ENCODE data around the gene KIAA0825. TPM values are rescaled to one million over a fixed set of nuclear protein-coding genes. Genes with fewer than 3 reads are reported as not detected.

Gene KIAA0825
- polyA plus RNA-seq, 4 donors: 4.2 to 5.4 (median 5.0) TPM

DNA sequence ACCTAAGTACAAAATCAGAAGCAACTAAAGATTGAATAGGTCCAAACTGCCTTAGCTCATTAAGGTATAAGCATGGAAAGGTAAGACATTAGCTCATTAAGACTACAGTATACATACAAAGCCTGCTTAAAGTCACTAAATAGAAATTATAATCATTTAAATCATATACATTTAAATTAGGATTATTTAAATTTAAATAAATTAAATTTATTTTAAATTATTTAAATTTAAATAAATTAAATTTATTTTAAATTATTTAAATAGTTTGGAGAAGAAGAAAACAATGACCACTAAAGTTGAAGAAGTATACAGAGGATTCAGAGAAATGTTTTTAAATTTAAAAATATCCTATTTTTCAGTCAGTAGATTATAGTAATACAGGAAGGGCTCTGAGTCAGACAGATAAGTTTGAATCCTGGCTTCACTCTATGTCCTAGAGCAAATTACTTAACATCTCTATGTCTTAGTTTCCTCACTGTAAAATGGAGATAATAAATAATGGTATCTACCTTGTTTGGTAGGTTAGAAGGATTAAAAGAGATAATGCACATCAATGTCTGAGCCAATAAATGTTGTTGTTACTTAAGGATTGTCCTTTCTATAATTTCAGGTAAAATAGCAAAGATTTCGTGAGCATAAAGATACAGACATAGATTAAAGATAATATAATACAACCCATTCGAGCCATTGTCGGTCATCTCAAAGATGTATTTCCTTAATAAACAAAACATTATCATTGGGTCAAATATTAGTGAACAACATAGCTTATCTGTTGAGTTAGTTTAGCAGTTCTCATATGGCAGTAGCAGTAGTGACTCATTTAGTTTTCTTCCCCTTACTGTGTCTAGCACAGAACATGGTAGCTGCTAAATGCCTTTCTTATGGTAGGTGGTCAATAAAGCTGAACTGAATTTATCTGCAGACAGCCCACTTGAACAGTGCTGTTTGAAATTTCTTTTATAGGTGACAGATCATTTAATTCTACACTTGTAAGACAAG, 100.6 kb downstream of the KIAA0825 start:
- no peak for DNase-seq (ENCODE audit: low read depth in 4 of 4, low spot score in 3 of 4)

DNA sequence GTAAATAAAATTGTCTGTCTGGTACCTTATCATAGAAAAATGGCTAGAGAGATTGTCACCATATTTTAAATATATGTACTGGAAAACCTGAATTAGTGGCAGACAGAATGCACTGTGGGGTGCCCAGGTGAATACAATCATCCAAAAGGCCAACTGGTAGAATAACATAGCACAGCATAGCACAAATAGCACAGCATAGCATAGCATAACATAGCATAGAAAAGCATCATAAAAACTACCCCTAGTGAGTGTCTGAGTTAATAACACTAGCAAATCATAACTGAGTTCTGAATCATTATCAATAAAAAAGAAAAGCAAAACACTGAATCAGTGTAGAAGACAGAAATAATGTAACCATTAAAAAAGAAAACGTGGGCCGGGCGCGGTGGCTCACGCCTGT, 102.3 kb downstream of the KIAA0825 start:
- DNase-seq (ENCODE audit: low read depth in 4 of 4, low spot score in 3 of 4): no peak

DNA sequence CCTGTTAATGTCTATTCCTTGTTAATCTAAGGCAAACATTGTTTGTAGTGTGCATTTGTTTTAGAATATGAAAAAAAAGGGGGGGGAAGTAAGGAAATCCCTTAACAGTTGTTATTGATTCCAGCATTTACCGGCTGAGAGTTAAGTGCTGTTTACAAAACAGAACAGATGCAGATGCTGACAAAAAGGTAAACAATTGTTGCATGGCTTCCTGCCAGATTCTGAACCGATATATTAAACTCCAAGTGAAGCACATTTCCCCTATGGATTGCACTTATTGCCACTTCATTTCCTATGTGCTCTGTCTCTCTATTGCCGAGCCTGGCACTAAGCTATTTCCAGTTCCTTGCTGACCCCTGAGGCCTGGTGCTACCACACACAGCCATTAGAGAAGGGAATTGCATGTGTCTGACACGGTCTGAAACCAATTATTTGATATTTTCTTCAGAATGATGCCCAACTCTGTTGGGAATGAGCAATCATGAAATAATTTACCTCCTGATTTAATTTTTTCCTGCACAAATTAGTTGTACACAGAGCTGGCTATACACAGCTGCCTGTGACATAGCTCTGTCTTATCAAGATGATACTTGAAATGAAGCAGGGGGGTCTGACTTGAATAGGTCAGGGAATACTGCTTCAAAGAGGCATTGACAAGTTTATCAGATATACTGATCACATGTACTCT, 109.8 kb downstream of the KIAA0825 start:
- no peak for DNase-seq (ENCODE audit: low read depth in 4 of 4, low spot score in 3 of 4)

DNA sequence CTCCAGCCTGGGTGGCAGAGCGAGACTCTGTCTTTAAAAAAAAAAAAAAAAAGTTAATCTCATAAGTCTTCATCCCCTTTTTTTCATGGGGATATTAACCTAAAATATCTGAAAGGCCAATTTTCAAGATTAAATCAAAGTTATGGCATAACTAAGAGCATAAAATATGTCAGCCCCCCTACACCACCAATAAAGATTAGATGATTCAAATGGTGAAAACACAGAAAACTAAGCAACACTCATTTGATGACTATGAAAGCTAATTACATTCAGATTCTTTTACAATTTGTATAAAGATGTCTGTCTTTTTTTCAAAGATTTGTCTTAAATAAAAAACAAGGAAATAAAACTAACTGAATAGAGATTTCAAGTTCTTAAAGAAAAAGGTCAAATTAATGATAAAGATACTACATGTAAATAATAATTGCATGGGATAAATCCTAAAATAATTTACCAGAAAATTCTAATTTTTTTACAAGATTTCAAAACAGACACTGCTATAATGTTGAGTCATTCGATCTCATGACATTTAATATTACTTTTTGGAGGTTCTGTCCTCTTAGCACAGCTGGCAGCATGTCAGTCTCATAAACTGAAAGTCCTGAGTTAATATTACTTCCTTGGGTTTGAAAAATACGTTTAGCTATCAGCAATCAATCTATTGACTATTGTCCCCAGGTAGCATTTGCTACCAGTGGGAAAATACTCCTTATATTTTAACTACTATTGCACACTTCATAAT, 112.9 kb downstream of the KIAA0825 start:
- no peak for DNase-seq (ENCODE audit: low read depth in 4 of 4, low spot score in 3 of 4)

DNA sequence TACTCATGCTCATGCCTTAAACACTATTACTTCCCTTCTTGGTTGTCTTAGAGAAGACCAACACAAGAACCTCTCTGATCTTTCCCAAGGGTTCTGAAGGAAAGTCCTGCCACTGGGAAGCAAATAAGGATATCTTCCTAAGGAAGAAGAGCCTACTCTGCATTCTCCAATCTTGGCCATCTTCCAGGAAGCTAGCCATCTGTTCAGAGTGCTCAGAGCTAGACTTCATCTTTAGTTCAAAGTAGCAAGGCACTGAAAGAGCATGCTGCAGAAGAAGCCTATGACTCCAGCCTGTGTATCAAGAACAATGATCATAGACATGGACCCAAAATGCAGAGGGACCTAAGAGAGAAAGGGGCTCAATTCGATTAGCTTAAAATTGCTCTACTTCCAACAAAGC, 114.7 kb downstream of the KIAA0825 start:
- no peak for DNase-seq (ENCODE audit: low read depth in 4 of 4, low spot score in 3 of 4)

DNA sequence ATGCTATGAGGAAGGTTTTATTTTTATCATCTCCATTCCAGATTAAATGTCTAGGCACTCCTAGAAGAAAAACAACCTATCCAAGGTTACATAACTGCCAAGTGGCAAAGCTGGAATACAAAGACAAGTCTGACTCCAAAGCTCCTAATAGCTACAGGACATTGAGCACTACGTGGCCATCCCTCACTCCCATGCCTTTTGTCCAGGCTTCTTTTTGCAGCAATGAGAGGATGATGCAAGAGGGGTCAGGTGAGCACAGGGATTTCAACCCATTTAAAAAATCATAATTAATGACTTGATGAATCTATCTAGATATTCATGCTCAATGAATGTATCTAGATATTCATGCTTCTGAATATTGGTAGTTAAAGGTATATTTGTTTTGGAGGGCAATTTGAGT, 117.0 kb downstream of the KIAA0825 start:
- DNase-seq (ENCODE audit: low read depth in 4 of 4, low spot score in 3 of 4): no peak

DNA sequence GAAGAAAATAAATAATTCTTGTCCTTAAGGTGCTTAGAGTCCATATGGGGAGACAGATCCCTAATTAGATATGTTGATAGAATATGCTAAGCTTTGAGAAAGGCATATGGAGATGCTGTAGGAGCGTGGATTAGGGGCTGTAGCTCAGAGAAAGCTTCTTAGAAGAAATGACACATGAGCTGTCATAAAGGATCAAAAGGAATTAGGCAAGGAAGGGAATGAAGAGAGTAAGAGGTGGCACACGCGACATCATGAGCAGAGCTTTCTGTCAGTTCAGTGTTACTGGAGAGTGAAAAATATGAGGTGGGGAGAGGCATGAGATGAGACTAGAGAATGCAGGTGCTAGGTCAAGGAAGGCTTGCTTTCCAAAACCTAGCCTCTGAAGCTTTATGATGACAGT, 118.6 kb downstream of the KIAA0825 start:
- no peak for DNase-seq (ENCODE audit: low read depth in 4 of 4, low spot score in 3 of 4)

DNA sequence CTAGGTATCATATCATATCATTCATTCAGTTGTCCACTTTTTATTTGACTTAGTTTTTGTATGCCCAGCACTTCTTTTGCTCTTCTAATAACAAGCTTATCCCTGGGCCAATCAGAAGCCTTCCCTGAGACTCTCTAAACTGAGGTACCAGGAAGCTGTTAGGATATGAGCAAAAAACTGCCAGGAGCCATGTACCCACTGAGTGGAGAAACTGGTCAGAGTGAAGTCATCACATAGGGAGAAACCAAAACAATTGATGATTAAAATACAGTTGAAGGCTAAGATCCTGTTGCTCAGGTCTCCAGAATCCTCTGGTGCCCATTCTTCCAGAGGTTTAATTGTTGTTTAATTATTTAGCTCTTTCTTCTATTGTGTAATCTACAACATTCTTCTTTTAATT, 120.2 kb downstream of the KIAA0825 start:
- no peak for DNase-seq (ENCODE audit: low read depth in 4 of 4, low spot score in 3 of 4)

DNA sequence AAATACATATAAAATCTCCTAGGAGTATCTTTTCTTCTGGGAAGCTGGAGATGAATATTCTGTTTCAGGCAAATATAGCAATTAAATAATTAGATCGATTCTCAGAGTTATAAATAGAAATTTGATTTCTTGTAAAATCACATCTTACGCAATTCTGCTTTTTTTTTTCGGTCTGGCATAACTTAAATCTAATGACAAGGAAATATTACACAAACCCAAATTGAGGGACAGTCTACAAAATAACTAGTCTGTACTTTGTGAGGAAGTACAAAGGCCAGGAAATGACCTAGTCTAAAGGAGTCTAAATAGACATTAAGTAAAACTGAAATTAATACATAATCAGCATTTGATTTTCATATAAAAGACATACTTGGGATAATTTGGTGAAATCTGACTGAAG, 133.3 kb downstream of the KIAA0825 start:
- no peak for DNase-seq (ENCODE audit: low read depth in 4 of 4, low spot score in 3 of 4)

DNA sequence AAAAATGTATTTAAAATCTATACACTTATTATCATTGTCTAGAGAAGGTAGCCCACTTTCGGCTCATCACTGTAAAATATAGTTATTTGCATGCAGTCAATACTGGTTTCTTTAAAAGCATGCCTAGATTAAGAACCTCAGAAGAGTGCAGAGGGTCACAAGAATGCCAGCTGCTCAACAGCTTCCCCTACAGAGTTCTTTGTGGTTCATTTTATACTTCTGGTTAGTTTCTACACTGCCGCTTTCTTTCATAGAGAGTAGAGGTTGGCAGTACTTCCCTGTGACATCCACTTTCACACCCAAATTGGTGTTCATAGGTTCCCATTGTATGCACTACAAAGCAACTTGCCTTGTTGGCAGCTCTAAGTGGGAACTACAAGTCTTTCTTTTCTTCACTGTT, 137.3 kb downstream of the KIAA0825 start:
- no peak for DNase-seq (ENCODE audit: low read depth in 4 of 4, low spot score in 3 of 4)

DNA sequence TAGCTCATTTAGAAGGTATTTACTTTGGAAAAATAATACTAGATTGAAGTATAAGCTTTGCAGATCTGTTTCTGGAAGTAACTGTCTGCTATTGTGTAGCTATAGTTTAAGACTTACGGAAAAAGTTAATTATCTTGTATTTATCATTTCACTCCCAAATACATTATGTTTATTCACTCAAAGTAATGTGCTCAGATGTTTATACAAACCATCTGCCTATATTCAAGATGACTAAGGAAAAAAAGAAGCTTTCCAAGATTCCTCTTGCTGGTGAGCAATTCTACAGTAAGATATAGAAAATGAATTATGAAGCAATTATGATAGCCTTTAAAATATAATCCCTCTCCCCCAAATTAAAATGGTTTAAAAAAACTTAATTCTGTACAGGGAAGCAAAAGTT, 137.9 kb downstream of the KIAA0825 start:
- no peak for DNase-seq (ENCODE audit: low read depth in 4 of 4, low spot score in 3 of 4)

DNA sequence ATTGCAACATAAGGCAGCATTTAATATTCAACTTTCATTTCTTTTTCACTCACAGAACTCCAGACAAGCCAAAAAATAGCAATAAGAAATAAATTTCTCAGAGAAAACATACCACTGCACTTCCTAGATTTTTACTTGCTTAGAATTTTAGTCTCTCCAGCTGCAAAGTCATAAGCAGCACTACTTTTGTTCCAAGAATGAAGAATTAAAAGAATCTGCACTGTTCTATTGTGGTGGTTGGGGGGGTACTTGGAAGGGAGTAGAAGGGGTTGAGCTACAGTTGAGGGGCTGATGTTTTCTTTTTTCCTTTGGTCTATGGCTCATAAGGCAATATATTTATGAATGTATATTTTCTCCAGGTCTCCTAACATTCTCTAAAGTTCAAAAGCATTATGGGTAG, 144.5 kb downstream of the KIAA0825 start:
- no peak for DNase-seq (ENCODE audit: low read depth in 4 of 4, low spot score in 3 of 4)

DNA sequence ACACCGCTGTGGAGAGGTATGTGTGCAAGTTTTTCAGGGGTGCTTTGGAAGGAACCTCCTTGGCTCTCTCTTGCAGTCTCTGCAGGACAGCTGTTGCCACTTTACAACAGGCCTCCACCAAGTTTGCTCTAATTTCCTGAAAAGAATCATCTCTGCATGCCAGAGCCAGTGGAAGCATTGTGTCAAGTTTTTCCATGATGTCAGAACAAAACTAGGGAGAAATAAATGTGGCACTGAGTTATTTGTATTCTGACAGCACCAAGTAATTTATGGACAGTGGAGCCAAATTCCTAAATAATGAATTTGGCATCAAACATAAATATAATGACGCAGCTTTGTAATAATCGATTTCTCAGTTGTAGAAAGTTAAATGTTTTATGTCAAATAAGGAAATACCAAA, 146.9 kb downstream of the KIAA0825 start:
- DNase-seq (ENCODE audit: low read depth in 4 of 4, low spot score in 3 of 4): no peak

DNA sequence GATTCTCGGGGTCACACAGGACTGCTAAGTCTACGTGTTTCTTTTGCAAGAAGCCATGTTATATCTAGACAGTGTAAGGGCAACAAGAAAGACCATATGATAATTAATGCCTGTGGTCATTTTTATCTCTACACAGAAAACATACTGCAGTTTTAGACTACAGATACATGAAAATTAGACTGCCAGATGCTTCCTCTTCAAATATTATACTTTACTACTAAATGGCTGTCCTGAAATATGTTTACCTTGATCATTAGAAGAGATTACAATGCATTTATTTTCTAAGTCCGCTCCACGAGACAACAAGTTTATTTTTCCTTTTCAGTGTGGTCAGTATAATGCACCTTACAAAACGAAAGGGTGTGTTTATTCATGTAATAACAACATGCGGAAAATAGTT, 147.6 kb downstream of the KIAA0825 start:
- no peak for DNase-seq (ENCODE audit: low read depth in 4 of 4, low spot score in 3 of 4)

DNA sequence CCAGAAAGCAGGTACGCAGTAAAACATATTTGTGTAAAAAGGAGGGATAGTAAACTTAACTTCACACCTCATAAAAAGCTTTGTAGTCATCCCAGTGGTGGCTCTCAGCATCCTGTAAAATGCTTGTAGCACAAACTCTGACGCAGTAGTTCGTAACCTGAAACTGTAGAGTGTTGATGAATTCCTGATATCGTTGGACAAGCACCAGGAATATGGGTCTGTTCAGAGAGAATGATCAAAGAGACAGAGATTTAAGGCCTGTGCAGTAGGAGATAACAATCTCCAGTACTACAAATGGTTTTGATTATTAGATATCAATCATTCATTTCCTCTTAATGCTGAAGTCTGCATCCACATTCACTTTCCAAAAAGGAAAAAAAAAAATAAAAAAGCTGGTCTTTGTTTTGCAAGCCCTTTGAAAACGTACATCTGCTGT, 148.5 kb downstream of the KIAA0825 start:
- DNase-seq (ENCODE audit: low read depth in 4 of 4, low spot score in 3 of 4): peak in 3 of 4 donors; percentile 1 to 14 (median 12)

DNA sequence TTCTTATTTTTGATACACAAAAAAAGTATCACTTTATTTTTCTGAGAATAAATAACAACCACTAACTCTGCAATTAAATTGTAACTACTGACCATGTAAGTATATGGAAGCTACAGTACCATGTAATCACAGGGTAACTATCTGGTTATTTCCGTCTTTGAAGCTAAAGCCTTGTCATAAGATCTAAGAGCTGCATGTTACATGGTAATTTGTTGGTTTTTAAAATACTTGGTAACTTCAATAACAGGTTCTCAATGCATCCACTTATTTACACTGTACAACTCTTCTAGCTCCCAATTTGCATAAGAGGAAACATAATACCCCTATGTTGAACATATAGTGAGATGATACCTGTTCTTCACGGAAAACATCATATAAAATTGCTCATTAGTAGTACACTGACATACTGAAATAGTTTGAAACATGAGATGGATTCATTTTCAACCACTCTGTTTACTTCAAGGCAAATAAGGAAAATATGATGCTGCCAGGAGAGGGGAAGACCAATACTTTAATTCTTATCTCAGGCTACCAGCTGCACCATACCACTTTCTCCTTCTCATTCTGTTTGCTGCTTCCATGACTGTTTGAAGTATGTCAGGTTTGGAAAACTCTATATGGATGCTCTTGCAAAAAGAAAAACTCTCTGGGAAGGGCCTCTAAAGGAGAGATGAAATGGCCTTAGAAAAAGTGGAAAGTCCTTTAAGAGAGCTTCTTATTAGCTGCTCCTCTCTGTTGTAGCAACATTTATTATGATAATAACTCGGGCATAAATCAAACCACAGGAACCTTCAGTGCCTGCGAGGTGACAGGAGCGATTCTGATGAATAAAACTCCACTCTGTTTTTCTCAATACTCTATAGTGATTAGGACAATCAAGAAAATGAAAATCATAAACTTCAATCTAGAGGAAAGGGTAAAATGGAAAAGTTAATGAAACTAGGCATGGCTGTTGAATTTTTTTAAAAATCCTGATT, 150.2 kb downstream of the KIAA0825 start:
- no peak for DNase-seq (ENCODE audit: low read depth in 4 of 4, low spot score in 3 of 4)

DNA sequence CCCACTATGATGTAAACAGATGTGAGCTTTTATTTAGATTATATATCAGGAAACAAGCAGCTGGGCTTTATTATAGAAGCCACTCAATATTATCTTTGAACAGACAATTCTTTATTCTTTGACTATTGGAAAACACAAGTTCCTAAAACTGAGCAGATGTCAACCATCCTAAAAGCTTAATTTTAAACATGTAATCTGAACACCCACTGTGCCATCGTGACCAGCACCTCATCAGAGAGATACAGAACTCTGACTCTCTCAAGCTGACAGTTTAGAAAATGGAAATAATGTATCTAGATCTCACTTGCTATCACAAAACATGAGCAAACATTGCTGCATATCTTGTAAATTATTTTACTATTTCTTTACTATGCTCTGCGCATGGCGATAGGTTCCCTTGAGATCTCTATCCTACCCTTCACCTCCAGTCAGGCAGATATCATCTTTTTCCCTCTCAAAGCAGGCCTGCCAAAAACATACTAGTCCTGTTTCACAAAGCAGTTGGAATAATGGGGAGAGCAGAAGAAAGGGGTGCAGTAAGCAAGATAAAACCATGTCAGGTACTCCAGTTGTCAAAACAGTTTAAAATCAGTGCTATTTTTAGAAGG, 151.0 kb downstream of the KIAA0825 start:
- DNase-seq (ENCODE audit: low read depth in 4 of 4, low spot score in 3 of 4): no peak

DNA sequence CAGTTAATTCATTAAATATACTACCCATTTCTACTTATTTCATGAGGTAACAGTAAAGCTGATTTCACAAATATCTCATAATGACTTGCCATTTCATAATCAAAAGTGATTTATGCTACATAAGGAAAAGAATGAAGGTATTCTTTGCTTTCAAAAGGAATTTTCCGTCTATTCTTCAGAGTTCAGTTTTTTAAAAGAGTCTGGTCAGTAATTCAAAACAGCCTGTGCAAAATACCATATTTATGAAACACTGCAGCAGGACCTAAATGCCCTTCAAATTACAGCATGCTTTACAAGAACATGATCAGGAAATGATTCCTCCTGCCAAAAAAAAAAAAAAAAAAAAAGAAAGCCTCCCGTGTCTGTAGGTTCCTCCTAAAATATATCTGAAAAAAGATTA, 154.7 kb downstream of the KIAA0825 start:
- no peak for DNase-seq (ENCODE audit: low read depth in 4 of 4, low spot score in 3 of 4)

DNA sequence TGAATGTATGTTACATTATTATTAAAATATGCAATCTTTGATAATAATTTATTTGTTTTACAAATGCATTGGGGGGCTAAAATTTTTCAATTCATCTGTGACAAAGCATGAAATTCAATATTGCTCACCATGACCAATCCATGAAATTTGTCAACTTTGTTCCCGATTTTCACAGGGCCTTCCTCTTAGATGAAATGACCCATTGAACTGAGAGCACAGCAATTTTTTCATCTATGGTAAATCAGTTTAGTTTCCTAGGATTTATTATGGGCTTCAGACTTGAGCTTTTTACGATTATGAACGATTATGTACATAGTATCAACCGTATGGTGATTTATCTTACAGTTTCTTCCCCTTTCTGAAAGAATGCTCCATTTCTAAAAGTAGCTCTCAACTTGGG, 157.3 kb downstream of the KIAA0825 start:
- no peak for DNase-seq (ENCODE audit: low read depth in 4 of 4, low spot score in 3 of 4)

DNA sequence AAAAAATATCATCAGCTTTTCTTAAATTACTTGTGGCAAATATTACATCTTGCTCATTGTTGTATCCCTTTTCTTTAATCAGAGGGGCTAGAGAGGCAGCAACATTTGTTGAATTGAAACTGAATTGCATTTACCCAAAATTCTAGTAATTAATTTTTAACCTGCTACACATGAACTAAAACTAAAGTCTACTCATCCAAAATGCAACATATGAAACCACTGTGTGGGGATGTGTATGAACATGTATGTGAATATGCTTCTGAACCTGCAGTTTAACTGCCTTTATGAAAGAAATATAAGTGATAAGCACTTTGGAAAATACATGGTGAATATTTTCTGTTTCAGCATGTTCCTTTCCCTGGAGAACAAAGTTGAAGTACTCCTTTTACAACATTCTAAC, 158.5 kb downstream of the KIAA0825 start:
- no peak for DNase-seq (ENCODE audit: low read depth in 4 of 4, low spot score in 3 of 4)

Measured in right renal pelvis (tissue), 4 donors.